Kidney (tissue), 14 donors: ENCODE results near the gene CRYBG1. TPM values are rescaled to one million over a fixed set of nuclear protein-coding genes. Genes with fewer than 3 reads are reported as not detected.
A peak's percentile ranks its signal among the peaks of the same experiment; 100 is the strongest.

ENCODE experiments used
- DNase-seq, 5 donors: peaks; one replicate each; pipeline ENCODE4 v3.0.0-alpha.2; 2013 to 2020
- FAIRE-seq: peaks from 2 replicates; lab custom pipeline; 2012; peaks lifted over from hg19 to GRCh38; lab: Jason Lieb, UNC
- H3K27ac ChIP-seq, 2 donors: one replicate each; pipeline ENCODE4 v1.7.0; 2013; ENCODE audit warnings: low read depth in 2 of 2, low read length in 2 of 2, inconsistent platforms in 1 of 2
- H3K27me3 ChIP-seq: one replicate; pipeline ENCODE4 v1.7.1; 2013; ENCODE audit warnings: low read length, inconsistent platforms; ENCODE audit not compliant: control insufficient read depth, insufficient read depth
- H3K36me3 ChIP-seq, 3 donors: one replicate each; pipeline versions ENCODE4 v1.7.0 to v1.7.1; 2013; ENCODE audit warnings: low read length in 3 of 3, control low read depth in 1 of 3, inconsistent platforms in 1 of 3; ENCODE audit not compliant: insufficient read depth in 3 of 3, control insufficient read depth in 2 of 3
- H3K4me1 ChIP-seq, 3 donors: one replicate each; pipeline versions ENCODE4 v1.7.0 to v1.7.1; 2013; ENCODE audit warnings: low read length in 3 of 3, inconsistent platforms in 1 of 3, low read depth in 1 of 3; ENCODE audit not compliant: control insufficient read depth in 2 of 3, insufficient read depth in 2 of 3
- H3K4me3 ChIP-seq, 3 donors: one replicate each; pipeline versions ENCODE4 v1.7.0 to v1.8.1; 2013; ENCODE audit warnings: low read length in 3 of 3, control low read depth in 1 of 3, inconsistent platforms in 1 of 3
- H3K9ac ChIP-seq, 3 donors: one replicate each; pipeline versions ENCODE4 v1.7.0 to v1.7.1; 2013; ENCODE audit warnings: low read length in 3 of 3, control low read depth in 1 of 3, inconsistent platforms in 1 of 3
- H3K9me3 ChIP-seq, 3 donors: one replicate each; pipeline versions ENCODE4 v1.7.0 to v1.7.1; 2013; ENCODE audit warnings: low read length in 3 of 3, control low read depth in 1 of 3, inconsistent platforms in 1 of 3; ENCODE audit not compliant: control insufficient read depth in 2 of 3, insufficient read depth in 1 of 3
- intact Hi-C: fragments of 100-400 bp; cut with DNase I; formaldehyde crosslinking; loops from one replicate; pipeline ENCODE4 v1.11.1; 2022
- polyA plus RNA-seq: library from polyadenylated mRNA; stranded (reverse); fragments of 350-450 nt; fragmentation: Illumina TruSeq; extraction: RNeasy Lipid Tissue Mini Kit (QIAGEN cat#74804); gene quantifications from one replicate; pipeline ENCODE4 v1.2.3, GENCODE V29; 2014; ENCODE audit warnings: low read depth, low replicate concordance; ENCODE audit not compliant: insufficient read depth
- total RNA-seq: library from RNA; stranded (reverse); fragmentation: NEBNext Ultra II Directional; extraction: Animal tissue kit (Norgen Biotek cat#: 25700); gene quantifications from one replicate; pipeline ENCODE4 v1.2.1, GENCODE V29; 2021
- TF ChIP-seq, protein P1 (sequence below): IDR thresholded peaks from 3 replicates; pipeline ENCODE4 v1.5.1; 2012; ENCODE audit warnings: mild to moderate bottlenecking, moderate library complexity, borderline replicate concordance; ENCODE audit not compliant: insufficient read depth; ENCODE audit errors: extremely low read depth
- donor health status: control.
- donor health status: control.
- donor health status: control.
- donor health status: control.
- donor health status: control.
- donor health status: DM: yes; HTN: yes; CAD: no.
- donor health status: Normal renal cell carcinoma (clear cell type).

Gene CRYBG1
- total and polyA plus RNA-seq, 2 donors from 2014 or later, result 7.0 to 32.6 TPM

GRCh38 chr6:106458021-106458986 is 97.8 kb downstream of the CRYBG1 start:
- no peak for DNase-seq
- Histone ChIP-seq H3K27ac (peak overlapping the region in 1 of 2 donors; percentile 54), H3K4me3 (peak overlapping the region in 1 of 3 donors; percentile 30), H3K9me3 (no peaks in the 10 kb centered on the region), H3K27me3 (no peaks in the 10 kb centered on the region), H3K36me3 (no peaks in the 10 kb centered on the region), H3K4me1 (peaks cover 0 to 7% (median 2%) of the 10 kb centered on the region in 3 donors), H3K9ac (no peak overlapping the region)
- intact Hi-C loops, result no loop called here
- FAIRE-seq, result peak; percentile 45
- TF ChIP-seq, protein P1, sequence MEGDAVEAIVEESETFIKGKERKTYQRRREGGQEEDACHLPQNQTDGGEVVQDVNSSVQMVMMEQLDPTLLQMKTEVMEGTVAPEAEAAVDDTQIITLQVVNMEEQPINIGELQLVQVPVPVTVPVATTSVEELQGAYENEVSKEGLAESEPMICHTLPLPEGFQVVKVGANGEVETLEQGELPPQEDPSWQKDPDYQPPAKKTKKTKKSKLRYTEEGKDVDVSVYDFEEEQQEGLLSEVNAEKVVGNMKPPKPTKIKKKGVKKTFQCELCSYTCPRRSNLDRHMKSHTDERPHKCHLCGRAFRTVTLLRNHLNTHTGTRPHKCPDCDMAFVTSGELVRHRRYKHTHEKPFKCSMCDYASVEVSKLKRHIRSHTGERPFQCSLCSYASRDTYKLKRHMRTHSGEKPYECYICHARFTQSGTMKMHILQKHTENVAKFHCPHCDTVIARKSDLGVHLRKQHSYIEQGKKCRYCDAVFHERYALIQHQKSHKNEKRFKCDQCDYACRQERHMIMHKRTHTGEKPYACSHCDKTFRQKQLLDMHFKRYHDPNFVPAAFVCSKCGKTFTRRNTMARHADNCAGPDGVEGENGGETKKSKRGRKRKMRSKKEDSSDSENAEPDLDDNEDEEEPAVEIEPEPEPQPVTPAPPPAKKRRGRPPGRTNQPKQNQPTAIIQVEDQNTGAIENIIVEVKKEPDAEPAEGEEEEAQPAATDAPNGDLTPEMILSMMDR, result no peak

- Histone ChIP-seq H3K27me3 (no peaks in the 10 kb centered on the region), H3K9ac (no peak overlapping the region), H3K4me3 (no peak overlapping the region), H3K27ac (no peak overlapping the region), H3K36me3 (no peaks in the 10 kb centered on the region), H3K4me1 (peaks cover 0 to 7% (median 2%) of the 10 kb centered on the region in 3 donors), H3K9me3 (no peaks in the 10 kb centered on the region)
- TF ChIP-seq, protein P1, result no peak
- no peak for DNase-seq
- intact Hi-C loops, result no loop called here
- FAIRE-seq, result no peak
Observed at GRCh38 chr6:106460481-106460880, 100.0 kb downstream of the CRYBG1 start.

DNA sequence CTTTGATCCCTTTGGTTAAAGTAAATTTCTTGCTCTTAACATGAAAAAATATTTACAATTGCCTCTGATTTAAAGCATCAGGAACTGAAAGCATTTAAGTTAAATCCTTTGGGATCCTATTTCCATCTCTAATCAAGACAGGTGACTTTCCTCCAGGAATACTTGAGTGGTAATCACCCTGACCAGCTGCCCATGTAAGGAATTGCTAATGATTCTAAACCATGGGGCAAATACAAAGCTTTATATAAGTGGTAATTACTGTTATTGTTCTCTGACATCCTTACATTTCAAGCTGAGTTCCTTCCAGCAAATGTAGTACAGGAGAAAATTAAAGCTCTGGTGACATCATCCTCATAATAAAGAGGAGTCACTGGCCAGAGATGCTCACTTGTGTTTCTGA is 100.6 kb downstream of the CRYBG1 start:
- H3K9me3 ChIP-seq, result no peaks in the 10 kb centered on the region
- no peak overlapping the region for H3K27ac ChIP-seq
- no peak for DNase-seq
- H3K9ac ChIP-seq, result no peak overlapping the region
- TF ChIP-seq, protein P1, result no peak
- FAIRE-seq, result no peak
- no peak overlapping the region for H3K4me3 ChIP-seq
- H3K36me3 ChIP-seq, result no peaks in the 10 kb centered on the region
- H3K27me3 ChIP-seq, result no peaks in the 10 kb centered on the region
- intact Hi-C loops, result no loop called here
- H3K4me1 ChIP-seq, result peaks cover 0 to 7% (median 2%) of the 10 kb centered on the region in 3 donors
